Forelimb muscle (tissue), 1 donor: ENCODE results near the gene MAML2. TPM values are rescaled to one million over a fixed set of nuclear protein-coding genes. Genes with fewer than 3 reads are reported as not detected.

ENCODE experiments used
- DNase-seq: peaks from one replicate; pipeline ENCODE4 v3.0.0-alpha.2; 2013; ENCODE audit warnings: low read depth
- polyA plus RNA-seq: library from polyadenylated mRNA; unstranded; fragments of 120-200 nt; gene quantifications from one replicate; pipeline ENCODE4 v1.2.1, GENCODE V29; 2013; ENCODE audit not compliant: insufficient read length

The MAML2 gene
- 4.4 TPM for polyA plus RNA-seq

DNA sequence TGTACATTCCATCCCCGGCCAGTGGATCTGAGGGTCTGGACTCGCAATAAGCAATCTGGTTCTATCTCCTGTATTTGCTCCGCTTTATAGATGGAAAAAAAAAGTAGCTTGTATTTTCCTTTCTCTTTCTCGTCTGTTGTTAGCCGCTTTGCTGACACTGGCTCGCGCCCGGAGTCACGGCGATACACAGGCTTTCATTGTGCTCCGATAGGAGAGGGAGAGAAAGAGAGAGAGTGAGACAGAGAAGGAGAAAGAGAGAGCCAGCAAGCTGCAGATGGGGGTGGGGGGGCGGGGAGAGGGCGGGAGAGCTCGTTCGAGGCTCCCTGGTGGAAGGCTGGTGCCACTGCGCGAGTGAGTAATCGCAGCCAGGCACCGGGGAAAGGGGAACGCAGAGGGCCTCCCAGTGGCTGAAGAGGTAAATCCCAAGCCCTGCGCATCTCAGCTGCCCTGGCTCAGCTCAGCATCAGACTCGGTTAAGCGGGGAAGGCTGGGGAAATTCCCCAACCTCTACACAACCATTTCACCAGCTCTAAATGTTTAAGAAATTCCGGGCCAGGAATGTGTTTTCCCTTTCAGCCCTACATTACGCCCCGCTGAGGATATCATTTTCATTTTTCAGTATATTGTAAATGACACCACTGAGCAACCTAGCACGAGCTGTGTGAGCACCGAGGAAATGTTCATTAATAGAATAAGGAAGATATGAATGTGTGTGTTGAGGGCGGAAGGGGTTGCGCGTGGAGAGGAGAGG, at the start of gene MAML2:
Gene MAML2, minus strand, starts transcription at position 235 of the 751 bp plus-strand sequence. CDS start 1,300 bp downstream, outside the sequence.
- DNase-seq = peak; percentile 79

DNA sequence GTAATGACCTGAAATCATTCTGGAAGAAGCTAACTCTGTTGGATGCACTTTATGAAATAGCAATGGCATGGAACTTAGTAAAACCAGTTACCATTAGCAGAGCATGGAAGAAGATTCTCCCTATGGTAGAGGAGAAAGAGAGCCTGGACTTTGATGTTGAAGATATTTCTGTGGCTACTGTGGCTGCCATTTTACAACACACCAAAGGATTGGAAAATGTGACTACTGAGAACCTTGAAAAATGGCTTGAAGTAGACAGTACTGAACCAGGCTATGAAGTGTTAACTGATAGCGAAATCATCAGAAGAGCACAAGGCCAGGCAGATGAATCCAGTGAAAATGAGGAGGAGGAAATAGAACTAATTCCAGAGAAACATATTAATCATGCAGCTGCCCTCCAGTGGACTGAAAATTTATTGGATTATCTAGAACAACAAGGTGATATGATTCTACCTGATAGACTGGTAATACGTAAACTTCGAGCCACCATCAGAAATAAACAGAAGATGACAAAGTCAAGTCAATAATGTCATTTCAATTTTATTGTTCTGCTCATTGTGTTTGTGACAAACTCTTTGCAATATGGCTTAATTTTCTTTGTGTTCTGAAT, 48.8 kb upstream of the MAML2 start:
- no peak for DNase-seq

DNA sequence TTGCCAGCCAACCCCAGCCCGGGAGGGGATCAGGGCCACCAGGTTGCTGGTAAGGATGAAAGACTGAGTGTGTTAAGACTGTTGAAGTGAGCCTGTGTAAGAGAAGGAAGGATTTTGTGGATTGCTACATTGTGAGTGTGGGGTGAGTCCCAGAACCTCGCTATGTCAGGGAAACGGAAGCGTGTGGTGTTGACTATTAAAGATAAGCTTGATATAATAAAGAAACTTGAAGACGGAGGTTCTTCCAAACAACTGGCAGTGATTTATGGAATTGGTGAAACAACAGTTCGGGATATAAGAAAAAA, 47.4 kb upstream of the MAML2 start:
- DNase-seq = no peak

DNA sequence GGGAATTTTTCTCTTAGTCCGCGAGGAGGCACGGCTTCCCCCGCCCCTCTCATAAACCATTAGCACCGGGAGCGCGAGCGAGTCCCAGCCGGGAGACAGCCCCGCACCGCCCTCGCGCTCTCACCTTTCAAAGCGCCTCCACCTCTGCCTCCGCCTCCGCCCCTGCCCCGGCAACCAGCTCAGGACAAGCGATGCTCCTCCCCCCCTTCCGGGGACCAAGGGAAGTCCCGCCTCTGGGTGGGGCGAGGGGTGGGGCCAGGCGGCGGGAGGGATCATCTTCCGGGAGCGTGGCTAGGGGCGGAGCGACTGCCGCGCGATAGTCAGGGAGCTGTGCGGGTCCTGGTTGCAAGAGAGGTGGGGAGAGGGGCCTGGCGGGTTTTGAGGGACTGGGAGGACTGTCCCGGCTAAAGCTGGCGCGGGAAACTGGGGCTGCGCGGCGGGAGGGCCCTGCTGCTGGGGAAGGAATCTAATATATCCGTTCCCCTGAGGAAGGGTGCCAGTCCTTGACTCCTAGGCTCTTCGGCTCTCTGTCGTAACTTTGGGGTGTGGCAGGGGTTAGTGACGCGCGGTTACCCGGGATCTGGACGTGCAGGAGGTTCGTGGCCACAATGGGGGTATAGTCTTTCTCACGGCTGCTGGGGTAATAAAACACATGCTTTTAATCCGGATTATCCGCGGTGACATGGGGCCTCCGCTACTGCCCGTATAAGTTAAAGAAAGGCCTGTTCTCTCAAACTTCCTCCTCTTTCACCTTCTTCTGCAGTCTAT, 46.9 kb upstream of the MAML2 start, which contains the start of the genes CCDC82 and JRKL:
Gene CCDC82, minus strand, starts transcription at position 193 of the 768 bp plus-strand sequence. CDS start 5,165 bp downstream, outside the sequence.
Gene JRKL, plus strand, starts transcription at position 294 of the 768 bp plus-strand sequence. CDS start 637 bp downstream, outside the sequence.
- peak; percentile 79 for DNase-seq

DNA sequence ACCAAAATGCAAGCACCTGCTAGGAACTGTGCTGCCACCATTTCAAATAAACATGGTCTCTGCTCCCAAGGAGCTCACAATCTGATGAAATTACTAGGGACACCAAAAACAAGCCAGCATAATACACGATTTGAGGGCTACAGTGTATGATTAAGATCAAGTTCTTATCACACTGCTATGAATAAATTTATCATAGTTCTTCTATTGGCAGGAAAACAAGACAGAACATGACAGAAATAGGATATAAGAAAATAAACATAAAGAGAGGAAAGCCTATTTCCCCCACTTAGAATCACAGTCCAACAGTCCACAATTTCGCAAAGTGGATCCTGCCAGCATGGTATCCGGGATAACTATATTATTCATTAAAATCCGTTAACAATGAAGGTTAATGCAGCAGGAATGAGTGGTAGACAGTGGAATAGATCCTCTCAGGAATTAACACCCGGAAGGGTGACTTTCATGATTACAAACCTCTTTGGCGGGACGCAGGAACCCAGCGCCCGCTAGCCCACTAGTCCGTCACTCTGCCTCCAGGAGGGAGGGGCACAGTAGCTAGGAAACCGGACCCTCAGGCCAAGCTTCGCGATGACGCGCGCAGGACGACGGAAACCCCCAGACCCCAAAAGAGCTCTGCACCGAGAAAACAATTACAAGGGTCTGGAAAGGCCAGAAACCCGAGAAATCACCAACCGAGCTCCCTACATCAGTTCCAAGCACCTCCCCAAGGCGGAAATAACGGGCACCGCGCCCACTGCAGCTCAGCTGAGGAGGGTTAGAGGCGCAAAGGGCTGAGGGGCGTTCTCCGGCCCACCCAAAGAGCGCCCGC, 46.1 kb upstream of the MAML2 start:
- DNase-seq = no peak

DNA sequence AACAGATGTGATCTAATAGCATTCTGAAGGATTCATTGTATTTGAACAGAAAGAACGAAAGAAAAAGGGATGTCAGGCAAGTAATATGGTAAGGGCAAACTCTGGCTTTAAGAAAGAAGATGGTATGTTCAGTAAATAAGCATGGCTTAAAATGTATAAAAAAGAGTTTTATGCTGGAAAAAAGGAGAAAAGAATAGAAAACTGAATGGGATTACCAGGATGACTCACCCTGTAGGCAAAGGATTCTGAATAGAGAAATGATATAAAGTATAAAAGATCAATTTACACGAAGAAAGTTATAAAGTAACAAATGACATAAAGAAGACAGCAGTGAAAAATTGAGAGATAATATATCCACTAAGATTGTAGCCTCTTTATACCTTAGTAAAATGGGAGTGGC, 42.2 kb upstream of the MAML2 start:
- DNase-seq = no peak

DNA sequence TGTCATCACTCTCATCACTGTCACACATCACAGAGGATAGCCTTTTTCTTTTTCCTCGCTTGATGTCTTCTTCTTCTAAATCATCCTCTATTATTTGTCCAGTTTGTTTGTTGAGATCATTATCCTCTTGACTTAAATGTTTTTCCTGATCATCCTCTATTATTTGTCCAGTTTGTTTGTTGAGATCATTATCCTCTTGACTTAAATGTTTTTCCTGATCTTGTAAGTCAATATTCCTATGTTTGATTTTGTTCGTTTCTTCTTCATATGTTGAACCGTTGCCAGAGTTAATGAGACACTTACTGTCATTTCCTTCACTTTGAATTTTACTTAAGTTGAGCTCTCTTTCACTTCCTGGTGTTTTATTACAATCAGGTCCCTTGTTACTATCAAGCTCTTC, 41.2 kb upstream of the MAML2 start:
- no peak for DNase-seq

DNA sequence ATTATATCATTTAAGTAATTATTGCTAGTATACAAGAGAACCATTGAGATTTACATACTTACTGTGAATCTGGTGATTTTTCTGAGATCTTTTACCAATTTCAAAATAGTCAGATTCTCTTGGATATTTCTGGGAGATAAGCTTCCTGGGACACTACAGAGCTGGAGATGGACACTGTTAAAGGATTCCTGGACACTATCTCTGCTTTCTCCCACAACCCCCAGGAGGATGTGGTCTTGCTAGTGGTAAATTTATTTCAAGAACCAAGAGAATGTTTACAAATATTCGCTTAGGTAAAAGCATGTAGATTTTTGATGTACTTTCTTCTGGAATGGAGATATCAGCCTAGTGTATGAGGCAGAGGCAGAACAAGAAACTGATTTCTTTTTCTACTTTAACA, 33.8 kb upstream of the MAML2 start:
- DNase-seq = no peak

DNA sequence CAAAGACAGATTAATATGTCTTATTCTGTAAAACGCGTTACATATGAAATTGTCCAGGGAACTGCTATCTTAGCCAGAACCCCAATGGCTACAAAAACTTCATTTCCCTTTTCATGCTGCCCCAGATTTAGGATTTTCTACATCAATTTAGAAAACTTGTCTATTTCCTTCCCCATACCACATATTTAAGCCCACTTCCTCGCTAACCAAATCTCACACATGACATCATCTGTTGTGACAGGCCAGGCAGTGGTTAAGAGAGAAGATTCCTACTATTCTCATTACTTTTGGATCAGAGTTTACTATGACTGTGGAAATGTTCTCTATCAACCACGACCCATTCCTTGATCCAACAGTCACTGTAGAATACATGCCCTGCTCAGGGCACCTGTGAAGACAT, 30.8 kb upstream of the MAML2 start:
- no peak for DNase-seq

DNA sequence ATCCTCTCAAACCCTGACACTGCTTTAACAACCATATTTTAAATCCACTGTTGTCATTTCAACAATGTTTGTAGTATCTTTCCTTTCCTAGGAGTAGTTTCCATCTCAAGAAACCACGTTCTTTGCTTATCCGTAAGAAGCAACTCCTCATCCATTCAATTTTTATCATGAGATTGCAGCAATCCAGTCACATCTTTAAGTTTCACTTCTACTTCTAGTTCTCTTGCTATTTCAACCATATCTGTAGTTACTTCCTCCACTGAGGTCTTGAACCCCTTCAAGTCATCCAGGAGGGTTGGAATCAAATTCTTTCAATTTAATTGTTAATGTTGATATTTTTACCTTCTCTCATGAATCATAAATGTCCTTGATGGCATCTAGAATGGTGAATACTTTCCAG, 24.3 kb upstream of the MAML2 start:
- no peak for DNase-seq

DNA sequence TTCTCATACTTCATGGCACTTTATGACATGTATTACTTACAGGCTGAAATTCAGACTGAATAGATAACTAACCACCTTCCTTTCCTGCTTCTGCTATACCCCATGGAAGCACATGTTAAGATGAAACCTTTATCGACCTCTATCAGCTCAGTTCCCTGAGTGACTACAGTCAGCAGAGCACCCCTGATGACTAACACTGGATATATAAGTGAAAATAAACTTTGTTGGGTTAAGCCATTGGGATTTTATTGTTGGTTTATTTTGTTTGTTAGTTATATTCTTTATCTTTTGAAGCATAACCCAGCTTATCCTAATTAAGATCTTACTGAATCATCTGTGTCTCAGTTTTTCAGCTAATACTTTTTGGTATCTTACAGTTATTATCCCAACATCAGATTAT, 23.0 kb upstream of the MAML2 start:
- DNase-seq = no peak

DNA sequence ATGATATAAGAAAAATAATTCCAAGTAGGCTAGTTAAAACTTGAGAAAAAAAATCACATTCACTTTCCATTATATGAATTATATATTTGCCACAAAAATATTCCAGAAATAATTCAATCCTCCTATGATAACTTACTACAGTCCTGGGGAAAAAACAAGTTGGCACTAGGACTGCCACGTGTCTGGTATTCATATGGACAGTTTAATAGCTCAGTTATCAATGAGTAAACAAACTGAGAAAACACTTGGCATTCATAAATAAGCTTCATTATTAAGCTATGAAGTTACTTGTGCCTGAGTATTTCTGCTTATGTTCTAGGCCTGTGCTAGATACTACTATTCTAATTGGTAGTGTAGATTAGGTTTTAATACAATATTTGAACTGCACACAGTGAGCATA, 22.5 kb upstream of the MAML2 start:
- DNase-seq = no peak

DNA sequence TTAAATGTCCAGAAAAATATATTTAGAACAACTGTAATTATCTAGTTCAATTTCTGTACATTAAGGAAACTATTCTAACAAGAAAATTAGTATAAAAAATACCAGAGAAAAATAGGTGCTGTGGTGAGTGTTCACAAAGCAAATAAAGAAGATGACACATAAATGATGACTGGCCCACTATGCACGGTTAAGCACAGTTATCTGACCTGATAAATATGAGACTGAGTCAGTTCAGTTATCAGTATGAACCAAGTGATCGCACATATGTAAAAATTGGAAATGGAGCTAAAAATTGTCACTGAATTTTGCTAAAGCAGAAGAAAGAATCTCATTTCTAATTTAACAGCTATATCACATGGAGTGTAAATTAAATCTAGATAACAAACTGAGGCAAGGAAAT, 18.8 kb upstream of the MAML2 start:
- DNase-seq = no peak

DNA sequence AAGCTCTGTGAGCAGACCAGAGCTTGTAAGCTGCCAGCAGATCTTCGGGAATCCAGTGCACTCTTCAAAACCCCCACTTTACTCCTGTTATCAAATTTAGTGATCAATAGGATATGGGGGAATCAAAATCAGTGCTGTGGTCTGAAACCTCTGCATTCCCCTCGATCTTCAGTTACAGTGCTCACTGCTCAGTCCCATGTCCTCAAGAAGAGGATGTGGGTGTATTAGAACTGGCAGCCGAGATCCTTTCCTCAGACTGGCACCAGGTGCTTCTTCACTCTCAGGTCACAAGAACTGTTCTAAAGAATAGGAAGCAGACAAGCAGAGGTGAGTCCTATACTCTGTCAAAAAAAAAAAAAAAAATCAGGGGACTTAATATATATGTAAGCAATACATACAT, 15.3 kb upstream of the MAML2 start:
- DNase-seq = no peak

DNA sequence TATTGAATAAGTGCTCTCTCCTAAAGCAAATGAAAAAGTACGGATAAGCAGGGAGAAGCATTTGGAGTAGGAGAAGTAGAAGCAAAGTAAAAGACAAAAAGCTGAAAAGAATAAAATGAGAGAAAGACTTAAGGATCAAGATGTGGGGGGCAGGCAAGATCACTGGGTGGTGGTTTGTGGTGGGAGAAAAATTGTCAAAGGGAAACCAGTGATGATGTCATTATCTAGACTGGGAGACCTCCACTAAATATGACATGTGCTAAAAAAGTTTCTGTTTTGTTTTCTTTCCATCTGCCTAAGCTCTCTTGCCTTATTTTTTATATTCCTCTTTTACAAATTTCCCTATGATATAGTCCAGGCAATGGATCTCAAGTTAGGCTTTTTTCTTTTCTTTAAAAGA, 14.8 kb upstream of the MAML2 start:
- DNase-seq = no peak

DNA sequence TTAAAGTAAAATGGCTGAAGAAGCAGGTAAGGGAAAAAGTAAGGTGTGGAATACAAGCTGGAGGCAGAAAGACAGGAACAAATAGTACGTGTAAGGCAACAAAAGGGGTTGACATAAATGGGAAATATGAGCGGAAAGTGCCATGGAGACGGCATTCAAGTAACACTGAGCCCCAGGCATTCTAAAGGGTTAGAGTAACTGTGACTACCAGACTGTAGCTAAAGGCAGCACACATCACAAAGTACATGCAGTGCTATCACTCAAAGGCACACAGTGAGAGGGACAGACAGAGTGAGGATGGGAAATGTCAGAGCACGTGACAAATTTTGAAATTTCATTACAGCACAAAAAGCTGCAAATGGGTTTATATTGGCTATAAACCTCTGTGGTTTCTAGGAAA, 13.9 kb upstream of the MAML2 start:
- DNase-seq = no peak

DNA sequence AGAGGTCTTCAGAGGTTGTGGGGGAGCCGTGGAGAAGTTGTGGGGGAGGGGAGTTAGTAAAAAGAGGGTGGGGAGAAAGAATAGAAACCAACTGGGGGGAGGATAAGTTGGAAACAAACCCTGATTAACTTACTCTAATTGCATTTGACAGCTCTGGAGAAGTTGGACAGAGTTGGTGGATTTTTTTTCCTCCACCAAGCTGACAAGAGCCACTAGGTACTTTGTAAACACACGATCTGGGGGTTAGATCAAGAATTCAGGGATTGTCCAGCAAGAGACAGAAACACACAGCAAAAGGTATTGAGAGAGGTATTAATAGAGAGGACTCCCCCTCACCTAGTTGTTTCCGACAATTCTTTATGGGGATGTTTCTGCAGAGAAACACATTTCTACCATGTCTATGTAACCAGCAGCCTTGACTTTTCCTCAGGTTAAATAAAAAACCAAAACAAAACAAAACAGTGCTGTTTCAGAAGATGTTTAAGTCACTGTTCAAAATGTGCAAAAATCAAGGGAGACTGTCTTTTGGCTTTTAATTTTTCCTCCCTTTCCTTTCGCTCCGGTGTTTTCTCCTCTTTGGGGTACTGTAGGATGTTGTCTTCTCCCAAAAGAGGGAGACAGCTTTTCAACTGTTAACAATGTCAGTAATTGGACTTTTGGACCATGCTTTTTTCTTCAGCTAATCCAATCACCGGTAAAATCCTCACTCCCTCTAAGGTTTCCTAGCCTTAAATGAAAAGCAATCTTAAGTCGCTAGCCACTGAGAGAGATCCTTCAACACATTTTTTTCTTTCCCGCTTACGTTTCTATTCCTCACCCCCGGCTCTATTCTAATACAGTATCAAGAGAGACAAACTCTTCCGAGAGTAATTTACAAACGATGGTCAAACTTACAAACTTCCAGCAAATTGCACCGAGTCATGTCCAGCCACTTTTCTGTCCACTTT, 708 bp downstream of the MAML2 start:
- DNase-seq = no peak

DNA sequence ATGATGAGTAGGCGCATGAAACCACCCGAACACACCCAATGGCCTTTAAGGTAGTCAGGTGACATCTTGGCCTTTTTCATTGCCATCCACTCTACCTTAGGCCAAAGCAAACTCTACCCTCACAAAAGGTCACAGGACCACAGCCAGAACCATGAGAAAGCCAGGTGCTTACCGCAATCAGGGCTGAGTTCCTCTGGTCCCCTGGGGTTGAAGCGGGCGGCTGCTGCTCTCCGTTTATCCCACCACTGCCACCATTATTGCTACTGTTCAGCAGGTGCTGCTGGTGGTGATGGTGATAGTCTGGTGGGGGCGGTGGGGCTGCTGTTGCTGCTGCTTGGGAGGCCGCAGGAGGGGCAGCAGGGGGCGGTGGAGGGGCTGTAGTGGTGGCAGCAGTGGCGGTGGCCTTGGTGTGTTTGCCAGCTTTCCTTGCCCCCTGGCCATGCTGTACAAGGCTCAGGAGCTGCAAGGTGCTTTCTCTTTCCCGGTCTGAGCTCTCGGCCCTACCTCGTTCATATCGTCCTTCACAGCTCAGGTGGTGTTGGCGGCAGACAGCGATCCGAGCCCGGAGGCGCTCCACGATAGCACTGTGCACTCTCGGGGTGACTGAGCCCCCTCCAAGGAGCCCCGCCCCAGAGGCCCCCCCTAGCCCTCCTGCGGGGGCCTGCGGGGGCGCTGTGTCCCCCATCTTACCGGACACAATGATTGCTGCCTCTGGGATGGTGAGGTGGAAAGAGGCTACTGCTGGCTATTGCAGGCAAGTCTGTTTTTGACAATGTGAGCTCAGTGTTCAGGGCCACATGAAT, 1.6 kb downstream of the MAML2 start:
- DNase-seq = no peak

DNA sequence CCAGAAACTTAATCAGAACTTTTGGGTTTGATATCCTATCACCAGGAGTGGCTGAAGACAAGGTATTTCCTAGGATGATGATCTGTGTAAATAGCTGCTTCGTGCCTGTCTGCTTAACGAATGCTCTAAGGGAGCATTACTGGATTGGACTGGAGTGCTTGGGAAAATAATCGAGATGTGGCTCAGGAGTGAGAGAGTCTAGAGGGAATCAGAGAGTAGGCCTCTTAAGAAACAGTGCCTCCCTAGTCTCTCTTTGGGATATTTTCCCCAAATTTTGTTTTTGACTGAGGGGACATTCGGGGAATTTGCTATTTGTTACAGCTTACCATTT, 2.5 kb downstream of the MAML2 start:
- no peak for DNase-seq
